Ovary (tissue), 3 donors: ENCODE measurements around the gene DDHD1.

Source experiments
- CTCF ChIP-seq, 3 donors: fragments of 450-650 bp in 2 of 3; fragments of 200-600 bp in 1 of 3; IDR thresholded peaks; one replicate each; pipeline versions ENCODE4 v1.5.1 to v1.8.0; 2016 to 2022; ENCODE audit warnings: antibody characterized with exemption in 3 of 3, mild to moderate bottlenecking in 1 of 3
- POLR2A ChIP-seq: fragments of 450-650 bp; IDR thresholded peaks from one replicate; pipeline ENCODE4 v1.6.1; 2017; ENCODE audit warnings: antibody characterized with exemption, mild to moderate bottlenecking, moderate library complexity
- donor health status: DM: no; HTN: no; CAD: no.

DNA sequence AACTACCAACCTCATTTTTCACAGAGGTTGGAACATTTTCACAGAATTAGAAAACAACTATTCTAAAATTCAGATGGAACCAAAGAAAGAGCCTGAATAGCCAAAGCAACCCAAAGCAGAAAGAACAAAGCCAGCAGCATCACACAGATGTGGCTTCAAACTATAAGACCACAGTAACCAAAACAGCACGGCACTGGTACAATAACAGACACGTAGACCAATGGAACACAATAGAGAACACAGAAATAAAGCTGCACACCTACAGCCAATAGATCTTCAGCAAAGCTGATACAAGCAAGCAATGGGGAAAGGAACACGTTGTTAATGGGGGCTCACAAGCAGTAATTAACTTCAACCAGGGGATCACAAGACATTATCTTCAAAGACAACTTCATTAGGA, 114.5 kb downstream of the DDHD1 start:
- TF ChIP-seq POLR2A (no peak), CTCF (IDR thresholded peaks at IDR 0.05) (no peak)
